Esophagus squamous epithelium (tissue), 4 donors: Measurements from ENCODE around the gene KIF2C.

Experiments
- POLR2A ChIP-seq, 4 donors: fragments of 450-650 bp; IDR thresholded peaks; one replicate each; pipeline ENCODE4 v1.6.1; 2017; ENCODE audit warnings: antibody characterized with exemption in 4 of 4, mild to moderate bottlenecking in 4 of 4, moderate library complexity in 3 of 4
- TF ChIP-seq, protein P1 (sequence below), 6 experiments: fragments of 450-650 bp in 4 of 6; fragments of 200-600 bp in 2 of 6; sonication (generic) in 2 of 6; IDR thresholded peaks; one replicate each; pipeline ENCODE4 v1.5.1; 2016 to 2019; ENCODE audit warnings: antibody characterized with exemption in 6 of 6, mild to moderate bottlenecking in 4 of 6, moderate library complexity in 4 of 6

GRCh38 chr1:44747878-44748277, 8.2 kb downstream of the KIF2C start:
- TF ChIP-seq, protein P1, sequence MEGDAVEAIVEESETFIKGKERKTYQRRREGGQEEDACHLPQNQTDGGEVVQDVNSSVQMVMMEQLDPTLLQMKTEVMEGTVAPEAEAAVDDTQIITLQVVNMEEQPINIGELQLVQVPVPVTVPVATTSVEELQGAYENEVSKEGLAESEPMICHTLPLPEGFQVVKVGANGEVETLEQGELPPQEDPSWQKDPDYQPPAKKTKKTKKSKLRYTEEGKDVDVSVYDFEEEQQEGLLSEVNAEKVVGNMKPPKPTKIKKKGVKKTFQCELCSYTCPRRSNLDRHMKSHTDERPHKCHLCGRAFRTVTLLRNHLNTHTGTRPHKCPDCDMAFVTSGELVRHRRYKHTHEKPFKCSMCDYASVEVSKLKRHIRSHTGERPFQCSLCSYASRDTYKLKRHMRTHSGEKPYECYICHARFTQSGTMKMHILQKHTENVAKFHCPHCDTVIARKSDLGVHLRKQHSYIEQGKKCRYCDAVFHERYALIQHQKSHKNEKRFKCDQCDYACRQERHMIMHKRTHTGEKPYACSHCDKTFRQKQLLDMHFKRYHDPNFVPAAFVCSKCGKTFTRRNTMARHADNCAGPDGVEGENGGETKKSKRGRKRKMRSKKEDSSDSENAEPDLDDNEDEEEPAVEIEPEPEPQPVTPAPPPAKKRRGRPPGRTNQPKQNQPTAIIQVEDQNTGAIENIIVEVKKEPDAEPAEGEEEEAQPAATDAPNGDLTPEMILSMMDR (IDR thresholded peaks at IDR 0.05): no peak
- no peak for TF ChIP-seq POLR2A (IDR thresholded peaks at IDR 0.05)
